ENCODE data around the gene VEZF1.
"Not testable (repeated sequence)": the region's sequence is repeated elsewhere in the genome, so short reads cannot be mapped to it uniquely, and the experiment has no call there.

The VEZF1 gene

DNA sequence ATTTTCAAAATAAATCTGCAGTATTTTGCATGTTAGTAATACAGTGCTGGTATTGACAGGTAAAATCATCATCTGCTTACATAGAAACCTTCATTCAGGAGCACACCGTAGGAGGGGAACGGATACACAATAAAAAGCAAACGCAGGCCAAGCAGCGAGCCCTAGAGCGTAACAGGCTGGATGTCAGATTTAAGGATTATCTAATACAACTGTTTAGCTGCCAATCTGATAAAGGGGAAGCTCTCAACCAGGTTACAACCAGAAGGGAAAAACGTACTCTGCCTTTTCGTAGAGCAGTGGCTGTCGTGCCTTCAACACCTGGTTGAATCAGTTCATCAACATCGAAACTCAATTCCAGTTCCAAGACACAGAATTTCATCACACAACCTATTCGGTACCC lies 16.5 kb downstream of the VEZF1 start:
- no peak for DNase-seq

DNA sequence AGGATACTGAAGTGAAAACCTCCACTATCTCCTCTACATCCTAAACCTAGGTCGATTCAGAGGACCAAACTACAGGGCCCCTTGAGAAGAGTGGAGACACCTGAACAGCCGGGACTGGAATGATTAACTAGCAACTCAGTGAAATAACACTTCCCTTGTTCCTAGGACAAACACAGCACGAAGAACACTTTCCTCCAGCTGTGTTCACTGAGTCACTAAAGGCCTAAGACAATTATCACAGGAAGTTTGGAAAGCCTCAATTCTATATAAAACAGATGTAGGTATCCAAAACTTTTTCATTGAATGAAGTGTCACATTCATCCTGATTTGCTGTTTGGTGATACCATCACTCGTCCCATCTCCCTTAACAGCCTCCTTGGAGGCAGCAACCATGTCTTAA lies 17.3 kb downstream of the VEZF1 start:
- DNase-seq: no peak

DNA sequence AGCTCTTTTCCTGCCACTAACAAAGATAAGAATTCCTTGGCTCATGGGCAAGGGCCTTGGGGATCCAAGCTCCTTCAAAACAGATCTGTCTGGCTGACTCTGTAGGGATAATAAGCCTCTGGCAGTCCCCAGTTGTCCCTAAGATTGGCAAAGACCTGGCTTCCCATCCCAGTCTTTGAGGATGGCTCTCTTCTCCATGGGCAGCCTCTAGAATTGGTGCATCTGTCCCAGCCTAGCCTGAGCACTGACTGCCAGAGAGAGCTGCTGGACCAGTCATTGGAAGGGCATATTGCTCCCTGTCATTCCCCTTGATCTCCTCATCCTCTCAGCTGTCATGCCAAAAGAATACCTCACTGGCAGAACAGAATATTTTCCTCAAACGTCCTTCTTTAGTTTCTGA lies 19.6 kb downstream of the VEZF1 start:
- DNase-seq: no peak

- no peak for DNase-seq
These were observed 21.2 kb downstream of the VEZF1 start for GRCh38 chr17:57966875-57967274.

DNA sequence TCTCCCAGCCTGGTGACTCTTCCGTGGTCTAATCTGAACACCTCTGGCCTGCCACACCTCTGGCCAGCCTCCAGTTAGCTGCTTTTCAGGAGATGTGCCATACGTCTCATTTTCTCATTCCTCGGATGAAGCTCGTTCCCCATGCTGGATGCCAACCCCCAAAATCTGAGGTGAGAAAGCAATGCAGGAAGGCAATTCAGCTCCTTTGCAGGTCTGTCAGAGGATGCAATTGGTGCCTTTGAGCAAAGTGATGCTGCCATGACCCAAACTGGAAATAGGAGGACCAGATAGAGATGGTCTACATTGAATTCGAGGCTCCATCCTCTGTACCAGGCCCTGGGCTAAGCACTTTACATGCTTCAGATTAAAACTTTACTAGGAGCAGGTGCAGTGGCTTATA lies 21.8 kb downstream of the VEZF1 start:
- DNase-seq: no peak

GRCh38 chr17:57965521-57966160 lies 22.4 kb downstream of the VEZF1 start:
- no peak for DNase-seq

DNA sequence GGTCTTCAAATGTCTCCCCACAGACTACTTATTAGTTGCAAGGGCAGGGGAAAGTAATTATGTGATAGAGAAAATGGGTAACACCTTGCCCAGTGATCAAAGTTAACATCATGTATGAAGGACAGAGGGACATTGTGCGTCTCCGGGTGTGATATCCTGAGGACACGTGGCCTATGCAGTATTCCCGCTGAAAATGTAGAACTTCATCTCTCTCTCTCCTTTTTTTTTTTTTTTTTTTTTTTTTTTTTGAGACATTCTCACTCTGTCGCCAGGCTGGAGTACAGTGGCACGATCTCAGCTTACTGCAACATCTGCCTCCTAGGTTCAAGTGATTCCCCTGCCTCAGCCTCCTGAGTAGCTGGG lies 24.9 kb downstream of the VEZF1 start:
- no peak for DNase-seq

GRCh38 chr17:57962279-57963148 lies 25.5 kb downstream of the VEZF1 start:
- DNase-seq: no peak

- DNase-seq: no peak
These were observed 28.1 kb downstream of the VEZF1 start for GRCh38 chr17:57959929-57960328.

GRCh38 chr17:57958391-57958790 lies 29.7 kb downstream of the VEZF1 start:
- not testable (repeated sequence) for DNase-seq

DNA sequence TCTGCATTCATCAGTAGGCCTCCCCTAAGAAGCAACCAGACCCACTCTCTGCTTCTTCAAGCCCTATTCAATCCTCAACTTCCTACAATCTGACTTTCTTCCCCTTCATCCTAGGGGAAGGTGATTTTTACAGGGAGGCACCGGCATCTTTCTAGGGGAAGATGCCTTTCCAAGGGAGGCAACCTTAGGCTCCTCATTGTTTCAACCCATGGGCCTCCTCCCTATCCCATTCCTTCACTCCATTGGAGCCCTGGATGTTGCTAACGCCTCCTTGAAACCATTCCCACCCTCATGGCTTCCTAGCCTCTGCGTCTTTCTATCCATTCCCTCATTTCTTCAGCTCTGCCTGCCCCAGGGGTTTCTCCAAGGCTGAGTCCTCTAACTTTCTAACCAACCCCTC lies 30.2 kb downstream of the VEZF1 start:
- DNase-seq: no peak

DNA sequence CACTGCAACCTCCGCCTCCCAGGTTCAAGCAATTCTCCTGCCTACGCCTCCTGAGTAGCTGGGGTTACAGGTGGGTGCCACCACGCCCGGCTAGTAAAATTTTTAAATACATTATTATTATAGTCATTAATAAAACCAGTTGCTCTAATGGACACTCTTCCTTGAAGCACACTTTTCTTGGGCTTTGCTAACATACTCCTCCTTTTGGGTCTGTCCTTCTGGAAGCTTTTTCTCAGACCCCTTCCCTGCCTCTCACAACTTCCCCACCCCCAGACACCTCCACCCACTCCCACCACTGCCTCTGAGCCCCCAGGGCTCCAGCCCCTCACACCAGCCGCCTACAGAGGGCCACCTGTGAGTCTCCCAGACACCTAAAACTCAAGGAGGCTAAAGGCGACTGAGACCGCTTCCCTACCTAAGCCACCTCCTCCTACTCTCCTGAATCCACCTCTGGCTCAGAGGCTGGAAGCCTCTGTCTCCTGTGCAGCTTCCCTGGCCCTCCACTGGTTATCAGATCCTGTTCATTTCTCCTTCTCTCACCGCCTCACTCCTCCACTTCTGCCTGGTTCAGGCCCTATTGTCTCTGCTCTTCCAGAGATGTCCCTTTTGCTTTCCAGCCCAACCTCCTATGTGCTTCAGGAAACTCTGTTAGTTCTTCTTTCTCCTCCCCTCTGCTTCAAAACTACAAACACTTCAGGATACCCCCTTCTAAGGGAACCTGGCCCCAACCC lies 30.8 kb downstream of the VEZF1 start:
- DNase-seq: no peak

DNA sequence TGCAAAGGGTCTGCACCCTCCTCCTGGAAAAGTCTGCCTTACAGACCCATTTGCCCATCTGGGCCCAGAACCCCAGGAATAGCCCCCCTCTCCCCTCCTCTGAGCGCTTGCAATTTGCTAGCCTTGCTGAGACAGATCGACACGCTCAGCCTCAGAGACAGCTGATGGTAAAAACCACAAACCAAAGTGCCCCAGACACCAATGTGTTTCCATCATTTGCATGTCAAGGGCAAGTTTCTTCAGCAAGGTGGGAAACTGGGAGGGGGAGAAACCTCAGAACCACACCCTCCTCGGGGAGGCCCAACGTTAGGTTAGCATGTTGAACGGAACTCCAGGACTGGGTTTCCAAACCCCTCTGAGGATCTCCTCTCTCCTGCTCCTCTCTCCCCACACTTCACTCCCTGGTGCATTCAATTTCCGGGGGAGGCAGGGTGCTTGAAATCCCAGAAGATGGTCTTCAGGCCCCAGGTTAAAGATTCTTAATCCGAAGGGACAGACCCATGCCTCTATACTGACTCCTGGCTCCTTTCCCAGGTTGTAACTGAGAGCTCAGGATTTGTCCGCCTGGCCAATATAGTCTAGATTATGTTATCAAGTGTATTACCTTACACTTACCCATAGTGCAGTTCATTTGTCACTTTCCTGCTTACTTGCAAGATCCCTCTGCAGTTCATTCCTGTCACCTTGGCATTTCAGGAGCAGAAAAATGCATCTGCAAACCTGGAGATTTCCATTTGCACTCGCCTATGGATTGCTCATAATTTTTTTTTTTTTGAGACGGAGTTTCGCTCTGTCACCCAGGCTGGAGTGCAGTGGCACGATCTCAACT lies 31.5 kb downstream of the VEZF1 start:
- DNase-seq: no peak

DNA sequence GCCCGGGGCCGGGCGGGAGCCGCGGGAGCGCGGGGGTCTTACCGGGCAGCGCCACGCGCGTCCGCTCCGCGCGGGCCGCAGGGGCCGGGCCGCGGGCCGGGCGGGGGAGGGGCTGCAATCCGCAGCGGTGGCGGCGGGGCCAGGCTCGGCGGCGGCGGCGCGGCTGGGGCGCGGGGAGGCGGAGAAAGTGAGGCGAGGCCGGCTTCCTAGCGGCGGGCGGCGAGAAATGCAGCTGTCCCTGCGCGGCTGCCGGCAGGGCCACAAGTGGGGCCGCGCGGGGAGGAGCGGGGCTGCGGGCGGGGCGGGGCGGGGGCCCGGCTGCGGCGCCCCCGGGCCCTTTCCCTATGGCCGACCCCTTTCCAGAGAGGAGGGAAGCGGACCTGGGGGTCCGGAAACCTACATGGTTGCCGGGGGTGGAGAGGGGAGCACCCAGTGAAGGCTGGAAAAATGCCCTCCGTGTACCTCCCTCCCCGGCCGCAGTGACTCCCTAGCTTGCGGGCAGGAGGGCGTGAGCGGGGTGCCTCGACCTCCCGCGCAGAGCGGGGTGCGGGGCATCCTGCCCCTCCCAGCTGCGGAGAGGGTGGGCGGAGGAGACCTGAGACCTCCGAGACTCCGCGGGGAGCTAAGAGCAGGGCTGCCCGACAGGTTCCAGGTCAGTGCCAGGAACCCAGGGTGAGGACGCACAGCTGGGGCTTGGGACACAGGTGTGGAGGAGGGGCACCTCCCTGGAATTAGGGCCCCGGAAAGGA lies 32.7 kb downstream of the VEZF1 start, which contains the start of gene CUEDC1:
CUEDC1 (minus strand) TSS at position 230 of the 749 bp plus-strand sequence. CDS start 69,848 bp downstream, outside the sequence.
- peak; percentile 47 to 52 for DNase-seq

DNA sequence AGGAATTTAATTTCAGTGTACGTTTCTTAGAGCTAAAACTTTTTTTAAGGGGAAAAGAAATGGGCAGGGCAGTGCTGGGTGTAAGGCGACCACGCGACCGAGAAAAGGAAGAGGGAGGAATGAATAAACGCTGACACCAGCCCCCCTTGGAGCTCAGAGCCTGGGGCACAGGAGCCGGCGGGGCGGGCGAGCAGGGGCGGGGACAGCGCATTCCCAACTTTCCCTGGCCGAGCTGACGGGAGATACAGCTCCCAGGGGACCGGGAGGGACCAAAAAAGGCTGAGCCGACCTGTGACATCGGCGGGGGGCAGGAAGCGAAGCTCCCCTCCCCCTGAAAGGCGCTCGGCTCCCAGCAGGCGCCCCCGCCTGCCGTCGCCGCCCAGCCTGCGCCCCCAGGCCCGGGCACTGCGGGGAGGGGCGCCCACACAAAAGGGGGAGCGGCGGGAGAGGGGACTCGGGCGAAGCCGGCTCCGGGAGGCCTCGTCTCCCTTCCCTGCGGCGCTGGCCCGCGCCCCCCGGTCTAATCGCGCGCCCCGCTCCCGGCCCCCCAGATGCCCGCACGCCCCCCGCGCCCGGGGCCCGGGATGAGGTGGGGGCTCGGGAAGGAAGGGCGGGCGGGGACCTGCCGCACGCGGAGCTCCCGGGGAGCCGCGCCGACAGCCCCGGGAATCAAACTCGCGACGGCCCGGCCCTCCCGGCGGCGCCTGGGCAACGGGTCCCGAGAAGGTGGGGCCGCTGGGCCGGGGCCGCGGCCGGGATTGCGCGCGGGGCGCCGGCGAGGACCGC lies 33.5 kb downstream of the VEZF1 start:
- DNase-seq: no peak

GRCh38 chr17:57953705-57954396 lies 34.2 kb downstream of the VEZF1 start:
- DNase-seq: peak in 1 of 2 experiments; percentile 4

GRCh38 chr17:57953219-57953618 lies 34.8 kb downstream of the VEZF1 start:
- no peak for DNase-seq

- DNase-seq: peak; percentile 8 to 11
These were observed 38.4 kb downstream of the VEZF1 start for GRCh38 chr17:57949649-57950048.

DNA sequence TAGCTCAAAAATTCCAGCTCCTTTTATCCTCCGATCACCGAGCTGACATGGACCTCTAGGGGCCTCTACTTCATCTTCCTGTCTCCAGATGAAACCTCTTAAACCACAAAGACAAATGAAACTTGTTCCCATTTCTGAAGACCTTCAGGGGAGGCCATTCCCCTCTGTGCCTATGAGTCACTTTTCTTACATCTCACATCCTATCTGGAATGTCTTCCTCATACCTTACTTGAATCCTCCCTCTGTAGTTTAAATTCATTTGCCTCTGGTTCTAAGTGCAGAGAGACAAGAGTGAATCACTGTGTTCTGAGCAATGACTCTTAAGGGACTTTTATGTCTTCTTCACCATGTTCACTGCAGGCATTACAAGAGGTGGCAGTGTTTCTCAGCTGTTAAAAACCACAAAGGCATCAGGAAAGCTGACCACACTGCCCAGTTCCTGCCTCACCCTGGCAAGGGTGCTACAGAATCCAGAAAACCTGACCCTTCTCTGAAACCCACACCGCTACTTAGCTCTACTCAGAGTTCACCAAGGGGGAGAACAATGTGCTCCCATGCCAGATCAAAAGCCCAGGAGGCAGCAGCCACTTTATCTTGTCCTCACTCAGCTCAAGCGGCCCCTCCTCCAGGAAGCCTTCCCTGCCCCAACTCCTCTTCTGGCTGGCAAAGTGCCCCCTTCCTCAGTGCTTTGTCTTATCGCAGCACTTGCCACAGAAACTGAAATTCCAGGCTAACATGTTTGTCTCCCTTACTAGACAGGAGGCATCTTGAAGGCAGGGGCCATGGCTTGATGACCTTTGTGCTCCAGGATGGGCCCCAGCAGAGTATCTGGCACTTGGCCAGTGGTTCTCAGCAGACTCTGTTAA lies 39.3 kb downstream of the VEZF1 start:
- peak; percentile 76 to 78 for DNase-seq

Data from AML-193 (cell line).